PC-3 (cell line): ENCODE data around the gene NDRG4. TPM values are rescaled to one million over a fixed set of nuclear protein-coding genes. Genes with fewer than 3 reads are reported as not detected.

Experiments
- ATAC-seq: fragments of 200-7000 bp; cut with Tn5 transposase; 2 replicates; pipeline ENCODE4 v1.9.1; 2020; ENCODE audit warnings: mild to moderate bottlenecking, moderate library complexity
- BruUV-seq: library from RNA; stranded (reverse); fragments of 400-500 nt; replicated peaks from 2 replicates; lab custom pipeline; 2021; lab: Mats Ljungman, UMichigan
- CTCF ChIA-PET: fragments of 300-600 bp; sonication (Branson Sonifier 250); formaldehyde crosslinking; loops from one replicate; lab custom pipeline; 2022; ENCODE audit warnings: antibody characterized with exemption; lab: Charles Lee
- POLR2A ChIA-PET: fragments of 300-600 bp; sonication (Branson Sonifier 250); formaldehyde crosslinking; loops from one replicate; lab custom pipeline; 2022; ENCODE audit warnings: antibody characterized with exemption; ENCODE audit not compliant: unreplicated experiment; lab: Charles Lee
- DNase-seq: peaks from one replicate; pipeline ENCODE4 v3.0.0-alpha.2; 2015
- H2AFZ ChIP-seq: fragments of 300-600 bp; sonication (generic); 2 replicates; pipeline ENCODE4 v1.6.0; 2016; ENCODE audit warnings: antibody characterized with exemption, low read length
- H3F3A ChIP-seq: fragments of 300-600 bp; sonication (generic); one replicate; pipeline ENCODE4 v1.6.0; 2017; ENCODE audit warnings: antibody characterized with exemption, low read length, control low read depth, mild to moderate bottlenecking; ENCODE audit not compliant: unreplicated experiment
- H3K27ac ChIP-seq: fragments of 300-600 bp; sonication (generic); 2 replicates; pipeline ENCODE4 v1.5.1; 2016; ENCODE audit warnings: mild to moderate bottlenecking, low read length
- H3K27me3 ChIP-seq: fragments of 300-600 bp; sonication (generic); 2 replicates; pipeline ENCODE4 v1.6.1; 2016; ENCODE audit warnings: low read length, mixed read lengths
- H3K36me3 ChIP-seq: fragments of 300-600 bp; sonication (generic); 2 replicates; pipeline ENCODE4 v1.6.1; 2016; ENCODE audit warnings: low read depth, mixed run types, low read length, mixed read lengths
- H3K4me1 ChIP-seq: fragments of 300-600 bp; sonication (generic); 2 replicates; pipeline ENCODE4 v1.5.1; 2016; ENCODE audit warnings: low read length; ENCODE audit not compliant: insufficient read depth
- H3K4me2 ChIP-seq: fragments of 300-600 bp; sonication (generic); 2 replicates; pipeline ENCODE4 v1.6.0; 2016; ENCODE audit warnings: low read length
- H3K4me3 ChIP-seq: fragments of 300-600 bp; sonication (generic); 2 replicates; pipeline ENCODE4 v1.5.1; 2016; ENCODE audit warnings: mild to moderate bottlenecking, low read length, mixed read lengths
- H3K79me2 ChIP-seq: fragments of 300-600 bp; sonication (generic); 2 replicates; pipeline ENCODE4 v1.6.1; 2017; ENCODE audit warnings: low read length, mixed read lengths
- H3K9ac ChIP-seq: fragments of 300-600 bp; sonication (generic); 2 replicates; pipeline ENCODE4 v1.6.0; 2016; ENCODE audit warnings: mild to moderate bottlenecking, low read length
- H3K9me2 ChIP-seq: fragments of 300-600 bp; sonication (generic); replicated peaks from 2 replicates; pipeline ENCODE4 v1.6.1; 2016; ENCODE audit warnings: mixed run types, low read length, mixed read lengths
- H3K9me3 ChIP-seq: fragments of 300-600 bp; sonication (generic); 2 replicates; pipeline ENCODE4 v1.6.1; 2016; ENCODE audit warnings: low read length, mixed read lengths
- H4K20me1 ChIP-seq: fragments of 300-600 bp; sonication (generic); 2 replicates; pipeline ENCODE4 v1.6.1; 2016; ENCODE audit warnings: low read length, mixed read lengths
- CTCF ChIP-seq: fragments of 300-600 bp; sonication (generic); conservative IDR thresholded peaks from 2 replicates; pipeline ENCODE4 v1.5.1; 2017; ENCODE audit warnings: antibody characterized with exemption, low read depth, mild to moderate bottlenecking, low read length
- EZH2 ChIP-seq: fragments of 300-600 bp; sonication (generic); IDR thresholded peaks from one replicate; pipeline ENCODE4 v1.6.1; 2017; ENCODE audit warnings: antibody characterized with exemption, mild to moderate bottlenecking, low read length; ENCODE audit not compliant: unreplicated experiment
- EZH2phosphoT487 ChIP-seq: fragments of 300-600 bp; sonication (generic); IDR thresholded peaks from 2 replicates; pipeline ENCODE4 v1.6.1; 2018; ENCODE audit warnings: mild to moderate bottlenecking, antibody characterized with exemption, low read length, borderline replicate concordance
- intact Hi-C: fragments of 100-400 bp; cut with micrococcal nuclease; formaldehyde crosslinking; loops from 2 replicates; pipeline ENCODE4 v1.9.0; 2023
- total RNA-seq: library from RNA; depleted of rRNA; stranded (reverse); fragments of >200 nt; gene quantifications from 2 replicates; pipeline ENCODE4 v1.2.3, GENCODE V29; 2014

NDRG4 gene
- total RNA-seq, 1 experiment from 2014 or later, result 26.6 TPM

- Histone ChIP-seq H3K9ac (no peak overlapping the region), H3K4me3 (no peak overlapping the region), H3K27me3 (no peaks in the 10 kb centered on the region), H3K27ac (no peak overlapping the region), H2AFZ (no peak overlapping the region), H3K9me2 (no peaks in the 10 kb centered on the region), H3K79me2 (no peaks in the 10 kb centered on the region), H3F3A (no peaks in the 10 kb centered on the region), H4K20me1 (no peaks in the 10 kb centered on the region), H3K4me1 (peaks cover 10% of the 10 kb centered on the region), H3K9me3 (no peaks in the 10 kb centered on the region), H3K36me3 (no peaks in the 10 kb centered on the region), H3K4me2 (no peak overlapping the region)
- ChIA-PET CTCF (no interaction called here), POLR2A (no interaction called here)
- TF ChIP-seq CTCF, result no peak
- TF ChIP-seq EZH2phosphoT487, result no peak
- no peak for TF ChIP-seq EZH2
- no peak for DNase-seq
- ATAC-seq, result no peak
- BruUV-seq, result no TSS peak
- intact Hi-C loops, result no loop called here
Observed at GRCh38 chr16:58474296-58474695, 25.6 kb upstream of the NDRG4 start.

GRCh38 chr16:58475091-58475619 lies 24.8 kb upstream of the NDRG4 start:
- Histone ChIP-seq H3F3A (no peaks in the 10 kb centered on the region), H3K79me2 (no peaks in the 10 kb centered on the region), H3K36me3 (no peaks in the 10 kb centered on the region), H3K9ac (no peak overlapping the region), H3K9me3 (no peaks in the 10 kb centered on the region), H3K4me3 (no peak overlapping the region), H3K9me2 (no peaks in the 10 kb centered on the region), H3K27me3 (no peaks in the 10 kb centered on the region), H4K20me1 (no peaks in the 10 kb centered on the region), H3K4me1 (peaks cover 10% of the 10 kb centered on the region), H3K4me2 (no peak overlapping the region), H2AFZ (no peak overlapping the region), H3K27ac (no peak overlapping the region)
- POLR2A ChIA-PET, result no interaction called here
- CTCF ChIA-PET, result no interaction called here
- no peak for TF ChIP-seq EZH2
- no peak for TF ChIP-seq EZH2phosphoT487
- TF ChIP-seq CTCF, result no peak
- ATAC-seq (no peak), DNase-seq (no peak)
- intact Hi-C loops, result no loop called here
- no TSS peak for BruUV-seq

GRCh38 chr16:58476791-58477190 lies 23.2 kb upstream of the NDRG4 start:
- ATAC-seq, result no peak
- Histone ChIP-seq H3K36me3 (no peaks in the 10 kb centered on the region), H3K4me3 (no peak overlapping the region), H3K9ac (no peak overlapping the region), H3K27me3 (no peaks in the 10 kb centered on the region), H2AFZ (no peak overlapping the region), H3K4me1 (peaks cover 10% of the 10 kb centered on the region), H3K9me2 (no peaks in the 10 kb centered on the region), H3K27ac (no peak overlapping the region), H3K4me2 (no peak overlapping the region), H3F3A (no peaks in the 10 kb centered on the region), H3K79me2 (no peaks in the 10 kb centered on the region), H4K20me1 (no peaks in the 10 kb centered on the region), H3K9me3 (no peaks in the 10 kb centered on the region)
- CTCF ChIA-PET, result no interaction called here
- intact Hi-C loops, result no loop called here
- no TSS peak for BruUV-seq
- DNase-seq, result no peak
- POLR2A ChIA-PET, result no interaction called here
- TF ChIP-seq EZH2 (no peak), CTCF (no peak), EZH2phosphoT487 (no peak)
